EL (cell line): ENCODE measurements around the gene OSBPL2.

Source experiments
- DNase-seq: peaks from one replicate; pipeline ENCODE4 v3.0.0-alpha.2; 2016

The OSBPL2 gene

GRCh38 chr20:62222972-62223371 is 15.3 kb upstream of the OSBPL2 start:
- DNase-seq: no peak

GRCh38 chr20:62223571-62223970 is 14.8 kb upstream of the OSBPL2 start:
- DNase-seq: no peak

DNA sequence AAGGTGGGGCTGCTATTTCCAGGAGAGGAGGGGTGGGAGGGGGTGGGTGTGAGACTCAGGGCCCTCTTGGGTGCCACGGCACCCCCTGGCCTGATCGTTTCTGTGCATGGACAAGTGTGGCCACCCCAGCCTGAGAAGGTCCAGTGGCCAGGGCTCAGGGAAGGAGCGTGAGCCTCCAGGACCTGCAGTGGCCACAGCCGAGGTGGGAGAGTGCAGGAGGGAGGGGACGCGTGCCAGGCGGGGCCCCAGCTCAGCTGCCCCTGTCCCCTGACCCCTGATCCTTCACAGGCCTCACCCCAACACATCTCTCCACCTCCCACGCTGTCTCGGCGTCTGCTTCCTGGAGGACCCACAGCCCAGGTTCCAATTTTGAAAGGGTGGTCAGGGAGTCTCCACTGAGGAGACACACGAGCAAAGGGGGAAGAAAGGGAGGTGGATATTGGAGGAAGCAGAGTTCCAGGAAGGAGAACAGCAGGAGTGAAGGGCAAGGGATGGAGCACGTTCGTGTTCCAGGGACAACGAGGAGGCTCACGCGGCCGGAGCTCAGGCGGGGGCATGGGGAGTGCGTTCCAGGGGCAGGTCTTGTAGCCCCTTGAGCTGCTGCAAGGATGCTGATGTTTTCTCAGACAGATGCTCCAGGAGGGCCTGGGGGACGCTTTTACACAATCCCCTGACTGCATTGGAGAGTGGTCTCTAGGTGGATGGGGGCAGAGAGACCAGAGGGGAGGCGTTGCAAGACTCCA is 14.0 kb upstream of the OSBPL2 start:
- no peak for DNase-seq

DNA sequence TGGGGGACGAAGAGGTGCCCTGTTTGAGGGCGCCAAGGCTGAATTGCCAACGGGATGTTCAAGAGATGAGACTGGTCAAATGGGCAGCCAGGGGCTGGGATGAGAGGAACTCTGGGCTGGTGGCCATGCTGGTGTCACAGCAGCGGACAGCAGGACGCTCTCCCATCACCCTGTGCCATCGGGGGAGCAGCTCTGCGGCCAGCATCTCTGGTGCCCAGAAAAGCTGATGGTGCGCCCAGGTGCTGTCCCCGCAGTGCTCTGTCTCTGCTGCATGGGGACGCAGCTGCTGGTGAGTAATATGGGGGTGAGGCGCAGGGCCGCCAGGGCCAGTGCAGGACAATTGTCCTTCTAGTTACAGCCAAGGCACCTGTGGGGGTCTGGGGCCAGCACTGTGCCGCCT is 13.3 kb upstream of the OSBPL2 start:
- no peak for DNase-seq

- no peak for DNase-seq
Measured at GRCh38 chr20:62225820-62226635, 12.3 kb upstream of the OSBPL2 start.

GRCh38 chr20:62226707-62227590 is 11.4 kb upstream of the OSBPL2 start:
- DNase-seq: no peak

GRCh38 chr20:62227591-62227976 is 10.7 kb upstream of the OSBPL2 start:
- no peak for DNase-seq

GRCh38 chr20:62227977-62228958 is 10.1 kb upstream of the OSBPL2 start:
- DNase-seq: no peak

- DNase-seq: no peak
Measured at GRCh38 chr20:62228982-62229545, 9.3 kb upstream of the OSBPL2 start.

DNA sequence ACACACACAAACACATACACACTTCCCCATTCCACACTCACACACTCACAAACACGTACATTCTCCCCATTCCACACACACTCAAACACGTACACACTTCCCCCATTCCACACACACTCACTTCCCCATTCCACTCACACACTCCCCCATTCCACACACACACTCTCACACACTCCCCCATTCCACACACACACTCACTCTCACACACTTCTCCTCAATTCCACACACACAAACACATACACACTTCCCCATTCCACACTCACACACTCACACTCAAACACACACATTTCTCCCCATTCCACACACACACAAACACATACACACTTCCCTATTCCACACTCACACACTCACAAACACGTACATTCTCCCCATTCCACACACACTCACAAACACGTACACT is 8.7 kb upstream of the OSBPL2 start:
- no peak for DNase-seq

- no peak for DNase-seq
Measured at GRCh38 chr20:62230276-62230675, 8.0 kb upstream of the OSBPL2 start.

- DNase-seq: no peak
Measured at GRCh38 chr20:62230696-62231095, 7.6 kb upstream of the OSBPL2 start.

- DNase-seq: no peak
Measured at GRCh38 chr20:62231292-62231691, 7.0 kb upstream of the OSBPL2 start.

DNA sequence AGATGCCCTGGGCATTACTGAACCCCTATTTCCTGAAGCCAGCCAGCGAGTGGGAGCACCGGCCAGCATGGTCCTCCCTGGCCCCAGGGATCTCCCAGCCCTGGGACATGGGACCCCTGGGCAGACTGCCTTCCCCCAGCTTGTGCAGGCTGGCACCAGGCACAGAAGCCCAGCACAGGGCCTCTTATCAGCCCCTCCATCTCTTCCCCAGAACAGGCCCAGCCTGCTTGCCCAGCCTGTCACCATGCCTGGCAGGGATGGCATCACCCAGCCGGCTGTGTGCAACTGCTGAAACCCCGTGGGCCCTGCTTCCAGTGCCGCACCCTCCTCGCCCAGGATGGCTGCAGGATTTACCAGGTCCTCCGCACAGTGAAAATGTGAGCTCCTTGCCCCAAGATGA is 6.1 kb upstream of the OSBPL2 start:
- no peak for DNase-seq

DNA sequence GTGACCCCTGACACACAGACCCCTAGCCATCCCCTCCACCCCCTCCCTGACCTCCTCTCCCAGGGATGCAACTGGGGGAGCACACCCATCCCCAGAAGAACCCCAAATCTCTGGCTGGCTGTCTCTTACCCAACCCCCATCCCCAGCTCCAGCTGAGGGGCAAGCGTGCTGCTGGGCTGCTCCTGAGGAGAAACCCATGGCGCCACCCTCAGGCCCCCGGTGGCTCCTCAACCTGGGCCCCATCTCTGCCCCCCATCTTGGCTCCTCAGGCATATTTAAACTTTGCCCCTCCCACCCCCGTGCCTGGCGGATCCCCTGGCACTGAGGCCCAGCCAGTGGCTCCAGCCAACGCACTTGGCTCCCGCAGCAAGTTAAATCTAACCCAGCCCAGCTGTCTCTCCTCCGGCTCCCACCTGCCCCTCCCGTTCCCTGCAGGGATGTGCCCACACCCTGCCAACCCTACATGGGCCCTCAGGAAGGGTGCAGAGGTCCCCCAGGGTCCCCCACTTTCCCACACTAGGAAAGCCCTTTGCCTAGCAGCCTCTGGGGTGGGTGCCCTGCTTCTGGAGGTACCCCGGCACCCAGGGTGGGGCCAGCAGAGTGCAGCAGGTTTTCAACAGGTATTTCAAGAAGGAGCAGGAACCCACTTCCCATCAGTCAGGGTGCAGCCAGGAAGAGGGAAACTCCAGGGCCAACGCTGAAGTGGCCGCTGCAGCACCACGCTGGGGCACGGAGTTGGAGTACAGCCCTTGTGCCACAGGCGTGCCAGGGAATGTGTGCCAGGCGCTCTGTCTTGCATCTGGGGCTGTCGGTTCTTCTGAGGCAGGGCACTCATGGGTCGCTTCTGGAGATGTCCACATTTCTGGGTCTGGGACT is 5.3 kb upstream of the OSBPL2 start:
- DNase-seq: no peak

GRCh38 chr20:62233684-62234083 is 4.6 kb upstream of the OSBPL2 start:
- DNase-seq: no peak

GRCh38 chr20:62234339-62234738 is 4.0 kb upstream of the OSBPL2 start:
- no peak for DNase-seq

DNA sequence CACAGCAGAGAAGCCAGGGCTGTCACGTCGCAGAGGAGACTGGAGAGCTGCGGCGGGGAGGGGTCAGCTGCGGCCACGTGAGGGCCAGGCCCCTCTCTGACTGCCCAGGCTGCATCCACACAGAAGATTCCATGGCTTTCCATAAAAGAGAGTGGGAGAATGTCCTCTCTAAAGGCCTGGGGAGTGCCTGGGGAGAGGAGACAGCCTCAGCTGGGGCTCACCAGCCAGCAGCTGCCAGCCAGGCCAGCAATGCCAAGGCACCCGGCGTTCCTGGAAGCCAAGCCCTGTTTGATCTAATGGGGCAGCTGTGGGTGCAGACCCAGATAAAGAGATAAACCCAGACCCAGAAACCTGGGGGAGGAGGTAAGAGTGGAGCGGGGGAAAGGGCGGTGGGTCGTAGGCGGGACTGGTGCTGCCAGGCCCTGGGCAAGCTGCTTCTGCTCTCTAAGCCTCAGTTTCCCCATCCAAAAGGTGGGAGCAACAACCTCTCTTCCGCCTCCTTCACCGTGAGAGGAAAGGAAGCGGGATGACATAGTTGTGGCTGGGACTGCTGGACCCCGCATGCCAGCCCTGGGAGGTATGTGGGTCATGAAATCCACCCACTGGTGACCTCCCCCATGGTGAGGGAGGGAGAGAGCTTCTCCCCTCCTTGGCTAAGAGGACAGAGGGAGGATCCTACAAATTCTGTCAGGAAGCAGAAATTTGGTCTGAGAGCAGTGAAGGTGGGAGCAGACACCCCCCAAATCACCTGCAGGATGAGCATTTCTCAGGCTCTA is 3.1 kb upstream of the OSBPL2 start:
- DNase-seq: no peak

- no peak for DNase-seq
Measured at GRCh38 chr20:62235777-62236157, 2.6 kb upstream of the OSBPL2 start.

GRCh38 chr20:62236200-62236599 is 2.1 kb upstream of the OSBPL2 start:
- DNase-seq: no peak
